Fibroblast of the aortic adventitia (primary cell): Measurements from ENCODE around the gene LMO7. TPM values are rescaled to one million over a fixed set of nuclear protein-coding genes. Genes with fewer than 3 reads are reported as not detected.

Source experiments
- DNase-seq: peaks from one replicate; pipeline ENCODE4 v3.0.0-alpha.2; 2010; ENCODE audit warnings: low read depth
- H3K4me3 ChIP-seq: 2 replicates; pipeline ENCODE4 v1.5.1; 2011; ENCODE audit warnings: low read depth, mild to moderate bottlenecking, control low read depth, low read length, moderate library complexity
- CTCF ChIP-seq: IDR thresholded peaks from 2 replicates; pipeline ENCODE4 v1.5.1; 2011; ENCODE audit warnings: mild to moderate bottlenecking, low read length, control low read depth, inconsistent platforms; ENCODE audit not compliant: insufficient read depth
- total RNA-seq: library from RNA; depleted of rRNA; stranded (reverse); fragments of >200 nt; gene quantifications from 2 replicates; pipeline ENCODE4 v1.2.3, GENCODE V29; 2012; ENCODE audit warnings: low replicate concordance

LMO7 gene
- total RNA-seq, 1 donor = 221 TPM

GRCh38 chr13:75656425-75656989, 20.4 kb downstream of the LMO7 start:
- H3K4me3 ChIP-seq = no peak overlapping the region
- peak; percentile 77 for DNase-seq
- TF ChIP-seq CTCF = no peak

GRCh38 chr13:75657111-75657510, 21.0 kb downstream of the LMO7 start:
- H3K4me3 ChIP-seq = no peak overlapping the region
- no peak for DNase-seq
- no peak for TF ChIP-seq CTCF

GRCh38 chr13:75660694-75661093, 24.6 kb downstream of the LMO7 start:
- no peak for TF ChIP-seq CTCF
- no peak overlapping the region for H3K4me3 ChIP-seq
- no peak for DNase-seq

- no peak for DNase-seq
- no peak for TF ChIP-seq CTCF
- no peak overlapping the region for H3K4me3 ChIP-seq
Observed at GRCh38 chr13:75661443-75661842, 25.3 kb downstream of the LMO7 start.

- no peak overlapping the region for H3K4me3 ChIP-seq
- DNase-seq = peak; percentile 68
- no peak for TF ChIP-seq CTCF
Observed at GRCh38 chr13:75666646-75667351, 30.7 kb downstream of the LMO7 start.

- no peak for DNase-seq
- TF ChIP-seq CTCF = no peak
- no peak overlapping the region for H3K4me3 ChIP-seq
Observed at GRCh38 chr13:75669706-75670105, 33.6 kb downstream of the LMO7 start.
